Measurements from ENCODE around the gene COL28A1.

COL28A1 gene

DNA sequence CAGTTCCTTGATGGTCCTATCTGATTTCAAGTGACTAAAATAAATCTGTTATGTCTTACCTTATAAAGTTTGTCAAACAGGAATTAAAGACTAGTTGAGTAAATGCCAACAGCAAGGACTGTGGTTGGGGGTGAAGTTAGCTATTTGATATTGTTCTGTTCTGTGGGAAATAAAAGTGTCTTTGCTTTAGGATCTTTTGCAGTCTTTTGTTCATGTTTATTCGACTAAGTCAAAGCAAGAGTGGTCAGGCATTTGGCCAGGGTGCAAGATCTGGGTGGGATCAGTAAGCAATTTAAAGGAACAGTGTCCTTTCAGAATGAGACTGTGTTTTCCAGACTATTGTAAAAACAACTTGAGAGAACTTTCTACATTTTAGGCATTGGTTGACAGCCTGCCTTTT is at the start of gene COL28A1:
Gene COL28A1 (minus strand): TSS at position 183 of the 400 bp plus-strand sequence. CDS start 2,998 bp downstream, outside the sequence.
- TF ChIP-seq, protein P1, sequence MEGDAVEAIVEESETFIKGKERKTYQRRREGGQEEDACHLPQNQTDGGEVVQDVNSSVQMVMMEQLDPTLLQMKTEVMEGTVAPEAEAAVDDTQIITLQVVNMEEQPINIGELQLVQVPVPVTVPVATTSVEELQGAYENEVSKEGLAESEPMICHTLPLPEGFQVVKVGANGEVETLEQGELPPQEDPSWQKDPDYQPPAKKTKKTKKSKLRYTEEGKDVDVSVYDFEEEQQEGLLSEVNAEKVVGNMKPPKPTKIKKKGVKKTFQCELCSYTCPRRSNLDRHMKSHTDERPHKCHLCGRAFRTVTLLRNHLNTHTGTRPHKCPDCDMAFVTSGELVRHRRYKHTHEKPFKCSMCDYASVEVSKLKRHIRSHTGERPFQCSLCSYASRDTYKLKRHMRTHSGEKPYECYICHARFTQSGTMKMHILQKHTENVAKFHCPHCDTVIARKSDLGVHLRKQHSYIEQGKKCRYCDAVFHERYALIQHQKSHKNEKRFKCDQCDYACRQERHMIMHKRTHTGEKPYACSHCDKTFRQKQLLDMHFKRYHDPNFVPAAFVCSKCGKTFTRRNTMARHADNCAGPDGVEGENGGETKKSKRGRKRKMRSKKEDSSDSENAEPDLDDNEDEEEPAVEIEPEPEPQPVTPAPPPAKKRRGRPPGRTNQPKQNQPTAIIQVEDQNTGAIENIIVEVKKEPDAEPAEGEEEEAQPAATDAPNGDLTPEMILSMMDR (IDR thresholded peaks at IDR 0.05) = no peak
- Histone ChIP-seq H3K36me3 (no peaks in the 10 kb centered on the region), H3K27me3 (no peaks in the 10 kb centered on the region), H3K9me3 (no peaks in the 10 kb centered on the region), H3K4me3 (ENCODE audit: low read depth in 1 of 2, low read length in 1 of 2) (no peak within 1 kb of the TSS), H3K27ac (no peak within 1 kb of the TSS), H3K4me1 (ENCODE audit: control insufficient read depth in 1 of 2, insufficient read depth in 1 of 2, low read depth in 1 of 2, low read length in 1 of 2) (no peaks in the 10 kb centered on the region)

DNA sequence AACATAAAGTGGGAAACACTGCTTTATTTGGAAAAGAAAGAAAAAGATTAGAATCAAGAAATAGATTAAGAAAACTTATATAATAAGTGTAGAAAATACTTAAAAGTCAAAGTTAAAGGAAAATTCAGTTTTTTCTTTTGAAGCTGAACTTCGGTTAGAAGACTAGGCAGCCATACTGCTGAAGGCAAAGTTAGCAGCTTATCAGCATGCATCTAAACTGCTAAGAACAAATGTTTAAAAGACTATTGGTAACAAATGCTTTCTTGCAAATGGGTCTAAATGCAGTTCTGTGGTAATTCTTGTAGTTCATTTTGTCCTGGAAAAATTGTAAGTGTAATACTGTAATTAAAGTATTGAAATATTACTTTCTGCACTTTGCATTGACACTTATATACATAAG is 49.0 kb upstream of the COL28A1 start:
- no peak overlapping the region for H3K4me3 ChIP-seq (ENCODE audit: low read depth in 1 of 2, low read length in 1 of 2)
- TF ChIP-seq, protein P1 (IDR thresholded peaks at IDR 0.05) = no peak
- no peaks in the 10 kb centered on the region for H3K27me3 ChIP-seq
- H3K9me3 ChIP-seq = no peaks in the 10 kb centered on the region
- no peak overlapping the region for H3K27ac ChIP-seq
- H3K36me3 ChIP-seq = peaks cover 23% of the 10 kb centered on the region
- H3K4me1 ChIP-seq (ENCODE audit: control insufficient read depth in 1 of 2, insufficient read depth in 1 of 2, low read depth in 1 of 2, low read length in 1 of 2) = no peaks in the 10 kb centered on the region

DNA sequence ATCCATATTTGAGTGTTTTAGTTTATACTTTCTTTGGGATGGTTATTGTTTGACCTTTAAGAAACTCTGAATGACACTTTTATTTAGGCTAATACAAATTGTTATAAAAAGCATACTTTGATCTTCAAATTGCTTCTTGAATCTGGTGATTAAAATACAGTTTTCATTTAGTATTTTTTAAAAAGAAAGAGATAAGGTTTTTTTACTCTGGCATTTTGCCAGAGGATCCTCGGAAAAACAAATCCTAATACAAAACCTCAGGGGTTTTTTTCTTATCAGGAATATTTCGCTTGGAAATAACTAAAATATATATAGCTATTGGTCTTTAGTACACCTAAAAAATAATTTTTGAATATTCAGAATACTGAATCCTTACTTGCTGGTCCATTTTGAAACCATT is 48.1 kb upstream of the COL28A1 start:
- no peak overlapping the region for H3K27ac ChIP-seq
- TF ChIP-seq, protein P1 (IDR thresholded peaks at IDR 0.05) = no peak
- no peaks in the 10 kb centered on the region for H3K4me1 ChIP-seq (ENCODE audit: control insufficient read depth in 1 of 2, insufficient read depth in 1 of 2, low read depth in 1 of 2, low read length in 1 of 2)

DNA sequence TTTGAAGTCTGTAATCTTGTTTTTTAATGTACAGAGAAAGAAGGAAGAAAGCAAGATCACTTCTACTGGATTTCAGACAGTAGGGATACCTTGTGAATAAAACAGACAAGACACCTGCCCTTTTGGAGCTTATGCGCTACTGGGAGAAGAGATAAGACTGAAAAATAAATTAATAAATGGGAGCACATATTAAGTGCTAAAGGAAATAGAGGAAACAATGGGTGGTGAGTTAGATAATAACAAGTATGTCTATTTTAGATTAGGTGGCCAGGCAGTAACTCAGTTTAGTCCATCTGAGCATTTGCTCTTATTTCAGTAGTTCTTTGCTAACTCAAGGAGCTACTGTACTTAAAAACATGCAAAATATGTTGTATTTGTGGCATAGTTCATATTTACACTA is 46.9 kb upstream of the COL28A1 start:
- no peaks in the 10 kb centered on the region for H3K9me3 ChIP-seq
- TF ChIP-seq, protein P1 (IDR thresholded peaks at IDR 0.05) = no peak
- H3K27ac ChIP-seq = no peak overlapping the region

More for the DNA sequence above, 48.1 kb upstream of the COL28A1 start:
- no peaks in the 10 kb centered on the region for H3K27me3 ChIP-seq
- H3K4me3 ChIP-seq (ENCODE audit: low read depth in 1 of 2, low read length in 1 of 2) = no peak overlapping the region
- peaks cover 26% of the 10 kb centered on the region for H3K36me3 ChIP-seq
- H3K9me3 ChIP-seq = no peaks in the 10 kb centered on the region

DNA sequence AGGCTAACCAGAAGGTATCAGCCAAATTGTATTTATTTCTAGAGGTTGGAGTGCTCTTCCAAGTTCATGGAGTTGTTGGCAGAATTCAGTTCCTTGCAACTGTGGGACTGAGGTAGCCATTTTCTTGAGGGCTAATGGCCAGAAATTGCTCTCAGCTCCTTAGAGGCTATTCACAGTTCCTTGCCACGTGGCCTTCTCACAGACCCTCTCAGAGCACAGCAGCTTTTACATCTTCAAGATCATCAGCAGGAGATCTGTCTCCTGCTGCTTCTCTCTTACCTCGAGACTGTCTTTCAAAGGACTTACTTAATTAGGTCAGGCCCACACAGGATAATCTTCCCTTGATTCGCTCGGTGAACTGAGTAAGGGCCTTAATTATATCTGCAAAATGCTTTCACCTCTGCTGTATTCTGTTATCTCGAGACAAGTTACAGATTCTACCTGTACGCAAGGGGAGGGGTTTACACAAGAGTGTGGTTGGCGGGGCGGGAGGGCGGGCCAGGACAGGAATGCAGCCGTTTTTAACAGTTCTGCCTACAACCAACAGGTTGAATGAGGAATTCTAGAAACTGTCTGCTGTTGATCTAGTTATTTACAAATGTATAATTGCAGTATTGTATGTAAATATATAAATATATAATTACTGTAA is 46.0 kb upstream of the COL28A1 start:
- TF ChIP-seq, protein P1 (IDR thresholded peaks at IDR 0.05) = no peak

More for the DNA sequence above, 46.9 kb upstream of the COL28A1 start:
- peaks cover 8% of the 10 kb centered on the region in 2 experiments for H3K4me1 ChIP-seq (ENCODE audit: control insufficient read depth in 1 of 2, insufficient read depth in 1 of 2, low read depth in 1 of 2, low read length in 1 of 2)
- no peaks in the 10 kb centered on the region for H3K27me3 ChIP-seq
- no peak overlapping the region for H3K4me3 ChIP-seq (ENCODE audit: low read depth in 1 of 2, low read length in 1 of 2)
- peaks cover 26% of the 10 kb centered on the region for H3K36me3 ChIP-seq

More for the DNA sequence above, 46.0 kb upstream of the COL28A1 start:
- Histone ChIP-seq H3K4me3 (ENCODE audit: low read depth in 1 of 2, low read length in 1 of 2) (no peak overlapping the region), H3K27ac (no peak overlapping the region), H3K36me3 (peaks cover 26% of the 10 kb centered on the region), H3K9me3 (no peaks in the 10 kb centered on the region), H3K27me3 (no peaks in the 10 kb centered on the region), H3K4me1 (ENCODE audit: control insufficient read depth in 1 of 2, insufficient read depth in 1 of 2, low read depth in 1 of 2, low read length in 1 of 2) (peaks cover 11 to 12% of the 10 kb centered on the region in 2 experiments)

Measured in neutrophil (primary cell).